Neural progenitor cell (in vitro differentiated cells): Measurements from ENCODE around the gene GALNT17. TPM values are rescaled to one million over a fixed set of nuclear protein-coding genes. Genes with fewer than 3 reads are reported as not detected.

Experiments
- DNase-seq: peaks from one replicate; pipeline ENCODE4 v3.0.0-alpha.2; 2016; ENCODE audit warnings: low spot score
- H2AFZ ChIP-seq: fragments of 200-600 bp; sonication (generic); replicated peaks from 2 replicates; pipeline ENCODE4 v1.6.1; 2016; ENCODE audit warnings: antibody characterized with exemption
- H3F3A ChIP-seq: fragments of 200-600 bp; sonication (generic); 2 replicates; pipeline ENCODE4 v1.6.1; 2016; ENCODE audit warnings: antibody characterized with exemption, low read depth
- H3K27ac ChIP-seq: fragments of 200-600 bp; sonication (generic); 2 replicates; pipeline ENCODE4 v1.5.1; 2016; ENCODE audit warnings: mild to moderate bottlenecking
- H3K27me3 ChIP-seq: fragments of 200-600 bp; sonication (generic); 2 replicates; pipeline ENCODE4 v1.6.1; 2016; ENCODE audit warnings: mild to moderate bottlenecking, moderate library complexity
- H3K36me3 ChIP-seq: fragments of 200-600 bp; sonication (generic); 2 replicates; pipeline ENCODE4 v1.5.1; 2016
- H3K4me1 ChIP-seq: fragments of 200-600 bp; sonication (generic); 2 replicates; pipeline ENCODE4 v1.6.1; 2016; ENCODE audit warnings: mixed run types
- H3K4me2 ChIP-seq: fragments of 200-600 bp; sonication (generic); 2 replicates; pipeline ENCODE4 v1.6.1; 2016
- H3K4me3 ChIP-seq: fragments of 200-600 bp; sonication (generic); 2 replicates; pipeline ENCODE4 v1.5.1; 2016
- H3K79me2 ChIP-seq: fragments of 200-600 bp; sonication (generic); 2 replicates; pipeline ENCODE4 v1.6.1; 2016; ENCODE audit warnings: low read depth
- H3K9ac ChIP-seq: fragments of 200-600 bp; sonication (generic); 2 replicates; pipeline ENCODE4 v1.6.1; 2016
- H3K9me3 ChIP-seq: fragments of 200-600 bp; sonication (generic); 2 replicates; pipeline ENCODE4 v1.5.1; 2016; ENCODE audit warnings: low read depth
- H4K20me1 ChIP-seq: fragments of 200-600 bp; sonication (generic); 2 replicates; pipeline ENCODE4 v1.6.1; 2016; ENCODE audit warnings: low read depth
- H3K27ac Mint-ChIP-seq: 3 replicates; pipeline ENCODE4 v1.8.0; 2021; ENCODE audit warnings: mixed read lengths
- H3K27me3 Mint-ChIP-seq: 2 replicates; pipeline ENCODE4 v1.8.0; 2022; ENCODE audit warnings: low read depth, mild to moderate bottlenecking, inconsistent platforms, moderate library complexity, mixed read lengths; ENCODE audit not compliant: insufficient read depth
- H3K36me3 Mint-ChIP-seq: 3 replicates; pipeline ENCODE4 v1.8.0; 2021; ENCODE audit warnings: mixed read lengths
- H3K4me1 Mint-ChIP-seq: 3 replicates; pipeline ENCODE4 v1.8.0; 2021; ENCODE audit warnings: mixed read lengths
- H3K4me3 Mint-ChIP-seq: 3 replicates; pipeline ENCODE4 v1.8.0; 2021; ENCODE audit warnings: mild to moderate bottlenecking, moderate library complexity, mixed read lengths
- H3K9me3 Mint-ChIP-seq: 3 replicates; pipeline ENCODE4 v1.8.0; 2020; ENCODE audit warnings: mixed read lengths
- CTCF ChIP-seq: fragments of 200-600 bp; sonication (generic); IDR thresholded peaks from 2 replicates; pipeline ENCODE4 v1.5.1; 2017; ENCODE audit warnings: antibody characterized with exemption, mild to moderate bottlenecking
- EZH2 ChIP-seq: fragments of 200-600 bp; sonication (generic); IDR thresholded peaks from 2 replicates; pipeline ENCODE4 v1.6.1; 2017; ENCODE audit warnings: antibody characterized with exemption, mild to moderate bottlenecking, moderate library complexity
- EZH2phosphoT487 ChIP-seq: fragments of 200-600 bp; sonication (generic); IDR thresholded peaks from 2 replicates; pipeline ENCODE4 v1.6.1; 2017; ENCODE audit warnings: antibody characterized with exemption
- total RNA-seq: library from RNA; depleted of rRNA; stranded (reverse); fragments of >200 nt; gene quantifications from 2 replicates; pipeline ENCODE4 v1.2.3, GENCODE V29; 2015; ENCODE audit warnings: low replicate concordance

Gene GALNT17
- total RNA-seq, 1 donor from 2014 or later: 17.1 TPM

DNA sequence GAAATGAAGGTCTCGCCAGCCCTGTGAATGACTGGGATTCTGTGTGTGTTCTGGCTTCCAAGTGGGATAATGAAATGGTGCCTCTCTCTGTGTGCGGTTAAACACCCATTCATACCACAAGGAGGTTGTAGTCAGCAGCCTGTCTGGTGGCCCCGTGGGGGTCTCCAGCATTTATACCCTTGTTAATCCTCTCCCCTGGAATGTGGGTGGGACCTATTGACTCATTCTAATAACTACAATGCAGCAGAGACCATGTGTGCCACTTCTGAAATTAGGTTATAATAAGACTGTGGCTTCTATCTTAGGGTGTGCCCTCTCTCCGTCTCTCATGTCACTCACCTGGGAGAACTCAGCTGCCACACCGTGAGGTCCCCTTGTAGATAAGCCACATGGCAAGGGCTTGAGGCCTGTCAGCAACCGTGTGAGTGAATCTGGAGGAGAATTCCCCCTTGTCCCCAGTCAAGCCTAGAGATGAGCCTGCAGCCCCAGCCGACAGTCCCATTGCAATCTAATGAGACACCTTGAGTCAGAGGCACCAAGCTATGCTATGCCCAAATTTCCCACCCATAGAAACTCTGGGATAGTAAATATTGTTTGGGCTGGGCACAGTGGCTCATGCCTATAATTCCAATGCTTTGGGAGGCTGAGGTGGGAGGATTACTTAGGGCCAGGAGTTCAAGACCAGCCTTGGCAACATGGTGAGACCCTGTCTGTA lies 106.8 kb downstream of the GALNT17 start:
- Histone ChIP-seq H3K9me3 (no peaks in the 10 kb centered on the region), H4K20me1 (peaks cover 22% of the 10 kb centered on the region), H3K79me2 (peaks cover 66% of the 10 kb centered on the region), H3K27me3 (no peaks in the 10 kb centered on the region), H3F3A (peaks cover 32% of the 10 kb centered on the region), H3K4me2 (peak overlapping the region; percentile 61), H3K36me3 (no peaks in the 10 kb centered on the region), H3K4me3 (no peak overlapping the region), H3K27ac (peak overlapping the region; percentile 47), H2AFZ (no peak overlapping the region), H3K4me1 (peaks cover 30% of the 10 kb centered on the region), H3K9ac (no peak overlapping the region)
- Mint-ChIP-seq H3K4me1 (peaks cover 33% of the 10 kb centered on the region), H3K4me3 (no peak overlapping the region), H3K27ac (no peak overlapping the region), H3K9me3 (no peaks in the 10 kb centered on the region), H3K36me3 (peaks cover 2% of the 10 kb centered on the region), H3K27me3 (no peaks in the 10 kb centered on the region)
- no peak for TF ChIP-seq EZH2
- no peak for TF ChIP-seq EZH2phosphoT487
- TF ChIP-seq CTCF: no peak
- peak; percentile 56 for DNase-seq

- Histone ChIP-seq H3K27me3 (no peaks in the 10 kb centered on the region), H3K4me3 (no peak overlapping the region), H2AFZ (no peak overlapping the region), H3K4me1 (peaks cover 30% of the 10 kb centered on the region), H3F3A (peaks cover 32% of the 10 kb centered on the region), H3K9ac (no peak overlapping the region), H3K9me3 (no peaks in the 10 kb centered on the region), H3K4me2 (no peak overlapping the region), H4K20me1 (peaks cover 22% of the 10 kb centered on the region), H3K36me3 (no peaks in the 10 kb centered on the region), H3K79me2 (peaks cover 76% of the 10 kb centered on the region), H3K27ac (peak overlapping the region; percentile 50)
- Mint-ChIP-seq H3K9me3 (no peaks in the 10 kb centered on the region), H3K4me1 (peaks cover 33% of the 10 kb centered on the region), H3K27ac (peak overlapping the region; percentile 71), H3K4me3 (no peak overlapping the region), H3K27me3 (no peaks in the 10 kb centered on the region), H3K36me3 (peaks cover 2% of the 10 kb centered on the region)
- no peak for TF ChIP-seq EZH2phosphoT487
- TF ChIP-seq EZH2: no peak
- no peak for TF ChIP-seq CTCF
- DNase-seq: peak; percentile 11
Measured at GRCh38 chr7:71239586-71240268, 107.8 kb downstream of the GALNT17 start.

GRCh38 chr7:71243736-71244410 lies 111.9 kb downstream of the GALNT17 start:
- H3K79me2 ChIP-seq: peaks cover 86% of the 10 kb centered on the region
- no peak overlapping the region for H3K4me3 ChIP-seq
- H2AFZ ChIP-seq: no peak overlapping the region
- no peaks in the 10 kb centered on the region for H3K9me3 ChIP-seq
- peaks cover 3% of the 10 kb centered on the region for H3K9me3 Mint-ChIP-seq
- H3K27ac Mint-ChIP-seq: no peak overlapping the region
- peaks cover 2% of the 10 kb centered on the region for H3K36me3 Mint-ChIP-seq
- H3K36me3 ChIP-seq: no peaks in the 10 kb centered on the region
- peaks cover 13% of the 10 kb centered on the region for H3K4me1 ChIP-seq
- no peak overlapping the region for H3K4me2 ChIP-seq
- peaks cover 10% of the 10 kb centered on the region for H3F3A ChIP-seq
- TF ChIP-seq EZH2 (no peak), CTCF (no peak), EZH2phosphoT487 (no peak)
- H3K27me3 ChIP-seq: no peaks in the 10 kb centered on the region
- H3K27ac ChIP-seq: no peak overlapping the region
- no peak for DNase-seq
- no peaks in the 10 kb centered on the region for H3K27me3 Mint-ChIP-seq
- H3K9ac ChIP-seq: no peak overlapping the region
- H3K4me1 Mint-ChIP-seq: peaks cover 5% of the 10 kb centered on the region
- no peak overlapping the region for H3K4me3 Mint-ChIP-seq
- H4K20me1 ChIP-seq: peaks cover 8% of the 10 kb centered on the region
